ENCODE measurements around the gene GNAI2.
"Not testable (repeated sequence)": the region's sequence is repeated elsewhere in the genome, so short reads cannot be mapped to it uniquely, and the experiment has no call there.

GNAI2 gene

DNA sequence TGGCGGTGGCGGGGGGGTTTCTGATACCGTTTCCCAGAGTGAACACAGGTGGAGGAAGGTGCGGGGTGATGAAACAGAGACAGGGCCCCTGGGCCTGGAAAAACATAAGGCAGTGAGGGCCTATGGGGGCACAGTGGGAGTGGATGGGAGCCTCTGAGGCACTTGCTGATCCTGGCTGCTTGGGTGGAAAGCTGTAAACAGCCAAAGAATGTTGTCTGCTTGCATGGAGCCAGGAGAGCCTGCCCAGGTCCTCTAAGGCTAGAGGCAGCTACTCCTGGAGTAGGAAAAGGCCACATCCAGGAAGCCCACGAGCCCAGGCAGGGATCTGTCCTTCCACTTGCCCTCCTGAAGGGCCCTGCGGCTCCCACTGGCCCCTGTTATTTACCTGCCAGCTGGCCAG lies 30.0 kb downstream of the GNAI2 start:
- DNase-seq, result no peak

DNA sequence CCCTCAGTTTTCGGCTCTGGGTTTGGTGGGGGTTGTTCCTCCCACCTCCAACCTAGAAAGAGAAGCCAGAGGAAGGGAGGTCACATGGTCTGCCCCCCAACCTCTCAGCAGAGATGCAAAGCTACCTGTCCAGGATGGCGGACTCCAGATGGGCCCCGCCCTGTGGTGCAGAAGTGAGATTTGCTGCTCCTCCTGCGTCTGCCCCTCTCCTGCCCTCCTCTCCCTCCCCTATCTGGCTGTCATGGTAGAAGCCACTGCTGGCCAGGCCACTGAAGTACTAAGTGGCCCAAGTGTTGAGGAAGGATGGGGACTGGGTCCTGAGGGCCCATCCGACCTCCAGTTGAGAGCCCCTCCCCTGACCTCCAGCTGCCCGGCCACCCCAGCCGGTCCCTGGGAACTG lies 30.8 kb downstream of the GNAI2 start:
- no peak for DNase-seq

DNA sequence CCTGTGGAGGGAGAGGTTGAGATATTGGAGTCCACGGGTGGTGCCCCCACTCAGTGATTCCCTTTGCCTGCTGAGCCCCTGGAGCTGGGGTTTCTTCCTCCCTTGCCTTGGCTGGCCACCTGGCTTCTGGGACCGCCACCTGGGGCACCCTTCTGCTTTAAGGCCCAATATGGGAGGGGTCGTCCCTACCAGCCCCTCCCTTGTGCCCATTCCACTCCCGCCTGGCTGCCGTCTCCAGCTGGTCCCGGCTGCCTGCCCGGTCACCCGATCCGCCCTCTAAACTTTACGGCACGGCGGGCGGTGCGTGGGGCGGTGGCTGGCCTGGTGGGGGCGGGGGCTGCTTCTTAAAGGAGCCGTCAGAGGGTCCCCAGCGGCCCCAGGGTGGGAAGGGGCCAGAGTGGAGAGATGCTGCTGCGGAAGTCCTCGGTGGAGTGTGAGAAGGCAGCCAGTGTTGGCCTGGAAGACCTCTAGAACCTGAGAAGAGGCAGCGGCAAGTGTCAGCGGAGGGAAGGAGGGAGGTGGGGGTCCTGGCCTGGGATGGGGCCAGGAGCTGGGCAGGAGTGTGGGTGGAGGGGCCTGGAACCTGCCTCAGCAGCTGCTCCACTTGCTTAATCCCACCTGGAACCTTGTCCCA lies 31.4 kb downstream of the GNAI2 start:
- no peak for DNase-seq

DNA sequence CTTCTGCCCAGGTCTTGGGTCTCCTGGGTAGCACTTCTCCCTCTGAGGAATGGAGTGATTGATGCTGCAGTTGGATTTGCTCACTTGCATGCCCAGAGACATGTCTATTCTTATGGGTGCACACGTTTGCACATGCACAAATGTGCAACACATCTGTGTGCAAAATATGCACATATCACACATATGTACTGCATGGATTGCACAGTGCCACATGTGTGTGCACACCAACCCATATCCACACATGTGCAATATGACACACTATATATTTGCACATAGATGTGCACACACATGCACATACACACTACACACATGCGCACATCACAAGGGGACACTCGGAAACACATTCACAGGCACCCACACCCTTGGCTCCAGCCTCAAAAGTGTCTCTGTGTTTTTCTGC lies 32.3 kb downstream of the GNAI2 start:
- no peak for DNase-seq

DNA sequence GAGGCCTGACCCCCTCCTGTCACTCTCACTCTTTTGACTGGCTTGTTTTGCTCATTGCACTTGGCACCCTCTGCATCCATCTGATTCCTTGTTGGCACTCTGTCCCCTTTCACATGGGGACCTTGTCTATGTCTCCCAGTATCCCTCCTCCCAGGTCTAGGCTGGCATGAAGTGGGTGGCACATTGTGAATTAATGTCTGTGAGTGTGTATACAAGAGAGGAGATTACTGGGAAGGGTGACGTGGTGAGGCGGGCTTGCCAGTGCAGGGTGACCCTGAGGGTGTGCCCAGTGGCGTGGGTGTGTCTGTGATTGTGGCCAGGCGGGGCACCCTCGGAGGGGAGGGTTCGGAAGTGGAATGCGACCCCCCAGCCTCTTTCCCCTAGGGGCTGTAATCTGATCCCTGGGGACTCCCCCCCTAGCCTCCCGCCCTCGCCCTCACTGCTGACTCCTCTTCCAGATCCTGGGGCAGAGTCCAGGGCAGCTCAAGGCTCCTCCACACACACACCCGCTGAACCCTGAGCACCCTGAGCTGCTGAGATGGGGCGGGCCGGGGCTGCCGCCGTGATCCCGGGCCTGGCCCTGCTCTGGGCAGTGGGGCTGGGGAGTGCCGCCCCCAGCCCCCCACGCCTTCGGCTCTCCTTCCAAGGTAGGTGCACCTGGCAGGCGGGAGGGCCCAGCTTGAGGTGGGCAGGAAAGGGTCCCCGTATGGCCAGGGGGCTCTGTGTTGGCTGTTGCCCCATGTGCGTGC lies 32.9 kb downstream of the GNAI2 start, which contains the start of gene SEMA3B:
TSS of gene SEMA3B (plus strand) at position 445 of the 749 bp plus-strand sequence. CDS start at position 539, 94 bp downstream.
- DNase-seq, result no peak

DNA sequence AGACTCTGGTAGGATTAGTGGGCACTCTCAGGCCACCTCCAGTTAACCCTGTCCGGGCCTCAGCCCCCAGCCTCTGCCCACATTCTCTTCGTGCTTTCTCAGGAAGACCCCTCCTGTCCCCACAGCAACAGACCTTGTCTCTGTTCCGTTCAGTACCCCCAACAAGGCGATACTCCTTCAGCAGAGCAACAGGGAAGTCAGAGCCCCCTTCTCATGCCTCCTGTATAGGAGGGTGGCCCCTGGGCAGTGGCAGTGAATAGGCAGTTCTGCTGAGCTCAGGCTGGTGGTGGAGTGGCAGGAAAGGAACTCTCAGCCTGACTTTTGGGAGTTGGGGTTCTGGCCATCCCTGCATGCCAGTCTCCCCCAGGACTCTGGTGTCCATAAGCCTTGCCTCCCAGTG lies 33.5 kb downstream of the GNAI2 start:
- no peak for DNase-seq

DNA sequence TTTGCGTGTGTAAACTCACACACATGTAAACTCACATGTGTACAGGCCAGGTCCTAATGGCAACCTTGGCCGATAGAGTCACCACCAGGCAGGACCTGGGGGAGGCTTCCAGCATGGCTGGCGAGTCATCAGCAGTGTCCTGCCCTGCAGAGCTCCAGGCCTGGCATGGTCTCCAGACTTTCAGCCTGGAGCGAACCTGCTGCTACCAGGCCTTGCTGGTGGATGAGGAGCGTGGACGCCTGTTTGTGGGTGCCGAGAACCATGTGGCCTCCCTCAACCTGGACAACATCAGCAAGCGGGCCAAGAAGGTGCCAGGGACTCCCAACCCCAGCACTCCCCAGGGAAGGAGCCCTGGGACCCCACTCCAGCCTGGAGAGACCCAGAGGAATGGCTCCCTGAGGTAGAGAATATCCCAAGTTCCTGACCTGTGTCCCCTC lies 34.0 kb downstream of the GNAI2 start:
- no peak for DNase-seq

DNA sequence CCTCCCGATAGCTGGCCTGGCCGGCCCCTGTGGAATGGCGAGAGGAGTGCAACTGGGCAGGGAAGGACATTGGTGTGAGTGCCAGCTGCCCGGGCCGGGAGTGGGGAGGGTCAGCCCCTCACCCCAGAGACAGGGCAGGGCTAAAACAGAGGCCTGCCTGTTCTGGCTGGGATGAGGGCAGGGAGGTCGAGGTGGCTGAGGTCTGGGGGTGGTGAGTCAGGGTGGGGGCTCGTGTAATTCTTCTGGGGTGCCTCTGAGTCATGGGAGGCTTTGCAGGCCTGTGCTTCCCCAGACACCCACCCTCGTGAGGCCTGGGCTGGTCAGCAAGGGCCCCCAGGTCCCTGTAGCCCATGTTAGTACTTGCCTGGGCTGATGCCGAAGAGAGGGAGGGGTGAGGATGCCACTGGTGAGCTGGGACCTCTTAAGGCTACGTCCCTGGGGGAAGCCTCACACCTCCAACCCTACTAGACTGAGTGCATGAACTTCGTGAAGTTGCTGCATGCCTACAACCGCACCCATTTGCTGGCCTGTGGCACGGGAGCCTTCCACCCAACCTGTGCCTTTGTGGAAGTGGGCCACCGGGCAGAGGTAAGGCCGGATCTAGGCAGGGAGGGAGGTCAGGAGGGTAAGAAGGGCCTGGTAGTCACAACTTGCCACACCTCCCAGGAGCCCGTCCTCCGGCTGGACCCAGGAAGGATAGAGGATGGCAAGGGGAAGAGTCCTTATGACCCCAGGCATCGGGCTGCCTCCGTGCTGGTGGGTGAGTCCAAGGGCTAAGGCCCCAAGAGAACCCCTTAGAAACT lies 34.6 kb downstream of the GNAI2 start:
- DNase-seq, result no peak

DNA sequence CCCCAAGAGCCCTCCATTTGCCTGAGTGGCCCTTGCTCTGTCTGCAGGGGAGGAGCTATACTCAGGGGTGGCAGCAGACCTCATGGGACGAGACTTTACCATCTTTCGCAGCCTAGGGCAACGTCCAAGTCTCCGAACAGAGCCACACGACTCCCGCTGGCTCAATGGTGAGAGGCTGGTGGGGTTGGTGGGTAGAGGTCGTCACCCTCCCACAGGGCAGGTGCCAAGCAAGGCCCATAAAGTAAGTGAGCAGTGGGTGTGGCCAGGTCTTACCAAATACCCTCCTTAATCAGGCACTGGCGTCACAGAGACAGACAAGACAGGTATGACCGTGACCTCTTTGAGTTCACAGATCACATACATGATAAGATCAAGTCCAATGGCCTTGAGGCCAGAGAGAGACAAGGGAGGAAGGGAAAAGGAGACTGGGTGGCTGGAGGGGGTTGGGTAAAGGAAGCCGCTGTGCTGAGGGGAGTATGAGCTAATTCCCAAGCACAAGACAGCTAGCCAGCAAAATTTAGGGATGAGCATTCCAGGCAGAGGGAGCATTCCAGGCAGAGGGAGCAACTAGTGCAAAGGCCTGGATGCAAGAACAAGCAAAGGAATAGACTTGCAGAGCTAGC lies 35.4 kb downstream of the GNAI2 start:
- DNase-seq, result no peak

DNA sequence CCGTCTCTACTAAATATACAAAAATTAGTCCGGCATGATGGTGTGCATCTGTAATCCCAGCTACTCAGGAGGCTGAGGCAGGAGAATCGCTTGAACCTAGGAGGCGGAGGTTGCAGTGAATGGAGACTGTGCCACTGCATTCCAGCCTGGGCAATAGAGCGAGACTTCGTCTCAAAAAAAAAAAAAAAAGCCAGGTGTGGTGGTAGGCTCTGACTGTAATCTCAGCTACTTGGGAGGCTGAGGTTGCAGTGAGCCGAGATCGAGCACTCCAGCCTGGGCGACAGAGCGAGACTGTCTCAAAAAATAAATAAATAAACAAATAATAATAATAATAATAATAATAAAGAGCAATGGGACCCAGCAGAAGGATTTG lies 36.5 kb downstream of the GNAI2 start:
- DNase-seq, result not testable (repeated sequence)

DNA sequence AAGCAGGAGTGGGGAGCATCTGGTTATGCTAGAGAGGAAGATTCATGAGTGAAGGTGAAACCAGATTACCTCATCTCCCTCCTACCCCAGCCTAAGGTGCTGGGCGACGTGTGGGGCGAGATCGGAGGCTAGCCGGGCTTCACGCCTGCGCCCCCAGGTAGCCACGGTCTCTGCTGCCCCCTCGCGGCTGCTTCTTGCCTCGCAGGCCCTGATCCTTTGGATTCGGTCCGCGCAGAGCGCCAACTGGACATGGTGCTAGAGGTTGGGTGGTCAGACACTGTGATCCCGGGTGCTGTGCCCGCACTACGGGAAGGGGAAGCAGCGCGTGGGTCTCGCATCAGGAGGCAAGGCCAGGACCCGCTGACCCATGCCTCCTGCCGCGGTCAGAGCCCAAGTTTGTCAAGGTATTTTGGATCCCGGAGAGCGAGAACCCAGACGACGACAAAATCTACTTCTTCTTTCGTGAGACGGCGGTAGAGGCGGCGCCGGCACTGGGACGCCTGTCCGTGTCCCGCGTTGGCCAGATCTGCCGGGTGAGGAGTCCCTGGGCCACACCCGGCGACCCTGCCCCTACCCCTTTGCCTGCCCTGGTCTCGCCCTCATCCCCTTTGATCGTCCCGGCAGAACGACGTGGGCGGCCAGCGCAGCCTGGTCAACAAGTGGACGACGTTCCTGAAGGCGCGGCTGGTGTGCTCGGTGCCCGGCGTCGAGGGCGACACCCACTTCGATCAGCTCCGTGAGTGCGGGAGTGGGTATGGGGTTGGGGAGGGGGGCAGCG lies 37.1 kb downstream of the GNAI2 start:
- peak; percentile 81 to 88 for DNase-seq

DNA sequence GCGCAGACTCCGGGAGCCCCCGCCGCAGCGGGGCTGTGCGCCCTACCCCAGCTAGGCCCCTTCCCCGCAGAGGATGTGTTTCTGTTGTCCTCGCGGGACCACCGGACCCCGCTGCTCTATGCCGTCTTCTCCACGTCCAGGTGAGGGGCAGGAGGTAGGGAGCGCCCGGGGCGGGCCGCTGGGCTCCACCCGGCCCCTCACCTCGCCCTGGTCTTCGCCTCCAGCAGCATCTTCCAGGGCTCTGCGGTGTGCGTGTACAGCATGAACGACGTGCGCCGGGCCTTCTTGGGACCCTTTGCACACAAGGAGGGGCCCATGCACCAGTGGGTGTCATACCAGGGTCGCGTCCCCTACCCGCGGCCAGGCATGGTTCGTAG lies 37.7 kb downstream of the GNAI2 start:
- DNase-seq, result no peak

DNA sequence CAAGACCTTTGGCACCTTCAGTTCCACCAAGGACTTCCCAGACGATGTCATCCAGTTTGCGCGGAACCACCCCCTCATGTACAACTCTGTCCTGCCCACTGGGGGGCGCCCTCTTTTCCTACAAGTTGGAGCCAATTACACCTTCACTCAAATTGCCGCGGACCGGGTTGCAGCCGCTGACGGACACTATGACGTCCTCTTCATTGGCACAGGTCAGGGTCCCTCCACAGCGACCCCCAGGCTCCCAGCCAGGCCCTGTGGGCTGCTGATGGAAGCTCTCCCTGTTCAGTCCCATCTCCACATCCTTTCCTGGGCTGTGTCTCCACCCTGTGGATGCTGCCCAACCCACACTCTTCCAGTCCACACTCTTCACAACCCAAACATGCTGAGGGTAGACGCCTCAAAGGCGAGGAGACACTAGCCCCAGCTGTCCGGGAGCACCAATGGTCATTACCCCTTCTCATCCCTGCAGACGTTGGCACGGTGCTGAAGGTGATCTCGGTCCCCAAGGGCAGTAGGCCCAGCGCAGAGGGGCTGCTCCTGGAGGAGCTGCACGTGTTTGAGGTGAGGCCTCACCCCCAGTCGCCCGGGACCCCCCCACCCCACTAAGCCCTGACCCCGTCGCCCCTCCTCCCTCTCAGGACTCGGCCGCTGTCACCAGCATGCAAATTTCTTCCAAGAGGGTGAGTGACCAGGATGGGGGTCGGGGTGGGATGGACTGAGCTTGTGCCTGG lies 38.5 kb downstream of the GNAI2 start:
- DNase-seq, result peak; percentile 63 to 72

DNA sequence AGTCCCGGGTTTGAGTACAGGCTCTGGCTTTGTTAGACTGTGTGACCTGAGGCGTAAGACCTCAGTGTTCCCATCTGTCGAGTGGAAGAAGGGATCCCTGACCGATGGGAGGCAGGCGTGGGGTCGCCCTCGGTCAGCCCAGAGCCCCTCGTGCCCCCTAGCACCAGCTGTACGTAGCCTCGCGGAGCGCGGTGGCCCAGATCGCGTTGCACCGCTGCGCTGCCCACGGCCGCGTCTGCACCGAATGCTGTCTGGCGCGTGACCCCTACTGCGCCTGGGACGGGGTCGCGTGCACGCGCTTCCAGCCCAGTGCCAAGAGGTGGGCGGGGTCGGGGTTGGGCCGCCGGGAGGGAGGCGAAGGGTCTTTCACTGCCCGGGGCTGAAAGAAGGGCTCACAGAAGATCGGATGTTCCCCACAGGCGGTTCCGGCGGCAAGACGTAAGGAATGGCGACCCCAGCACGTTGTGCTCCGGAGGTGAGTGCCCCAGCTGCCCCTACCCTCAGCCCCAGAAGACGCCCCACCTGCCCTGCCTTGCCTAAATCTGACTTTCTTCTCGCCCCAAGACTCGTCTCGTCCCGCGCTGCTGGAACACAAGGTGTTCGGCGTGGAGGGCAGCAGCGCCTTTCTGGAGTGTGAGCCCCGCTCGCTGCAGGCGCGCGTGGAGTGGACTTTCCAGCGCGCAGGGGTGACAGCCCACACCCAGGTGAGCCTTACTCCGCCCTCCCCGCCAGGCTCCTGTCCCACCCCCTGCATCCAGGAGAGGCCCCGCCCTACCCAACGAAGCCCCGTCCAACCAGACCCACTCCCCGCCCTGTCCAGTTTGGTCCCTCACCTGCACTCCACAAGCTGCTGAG lies 39.4 kb downstream of the GNAI2 start:
- DNase-seq, result no peak

DNA sequence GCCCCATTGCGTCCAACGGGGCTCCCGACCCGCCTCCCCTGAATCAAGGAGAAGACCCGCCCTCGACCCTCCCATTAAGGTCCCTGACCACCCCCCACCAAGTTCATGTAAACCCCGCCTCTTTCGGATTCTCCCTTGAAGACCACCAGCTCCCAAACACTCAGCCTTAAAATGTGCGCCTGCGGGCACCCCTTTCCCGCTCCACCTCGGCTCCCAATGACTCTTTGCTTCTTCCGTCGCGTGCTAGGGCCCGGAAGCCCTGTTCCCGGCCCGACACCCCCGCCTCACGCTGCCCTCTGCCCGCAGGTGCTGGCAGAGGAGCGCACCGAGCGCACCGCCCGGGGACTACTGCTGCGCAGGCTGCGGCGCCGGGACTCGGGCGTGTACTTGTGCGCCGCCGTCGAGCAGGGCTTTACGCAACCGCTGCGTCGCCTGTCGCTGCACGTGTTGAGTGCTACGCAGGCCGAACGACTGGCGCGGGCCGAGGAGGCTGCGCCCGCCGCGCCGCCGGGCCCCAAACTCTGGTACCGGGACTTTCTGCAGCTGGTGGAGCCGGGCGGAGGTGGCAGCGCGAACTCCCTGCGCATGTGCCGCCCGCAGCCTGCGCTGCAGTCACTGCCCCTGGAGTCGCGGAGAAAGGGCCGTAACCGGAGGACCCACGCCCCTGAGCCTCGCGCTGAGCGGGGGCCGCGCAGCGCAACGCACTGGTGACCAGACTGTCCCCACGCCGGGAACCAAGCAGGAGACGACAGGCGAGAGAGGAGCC lies 40.2 kb downstream of the GNAI2 start:
- no peak for DNase-seq

DNA sequence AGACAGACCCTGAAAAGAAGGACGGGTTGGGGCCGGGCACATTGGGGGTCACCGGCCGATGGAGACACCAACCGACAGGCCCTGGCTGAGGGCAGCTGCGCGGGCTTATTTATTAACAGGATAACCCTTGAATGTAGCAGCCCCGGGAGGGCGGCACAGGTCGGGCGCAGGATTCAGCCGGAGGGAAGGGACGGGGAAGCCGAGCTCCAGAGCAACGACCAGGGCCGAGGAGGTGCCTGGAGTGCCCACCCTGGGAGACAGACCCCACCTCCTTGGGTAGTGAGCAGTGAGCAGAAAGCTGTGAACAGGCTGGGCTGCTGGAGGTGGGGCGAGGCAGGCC lies 40.7 kb downstream of the GNAI2 start:
- DNase-seq, result no peak

DNA sequence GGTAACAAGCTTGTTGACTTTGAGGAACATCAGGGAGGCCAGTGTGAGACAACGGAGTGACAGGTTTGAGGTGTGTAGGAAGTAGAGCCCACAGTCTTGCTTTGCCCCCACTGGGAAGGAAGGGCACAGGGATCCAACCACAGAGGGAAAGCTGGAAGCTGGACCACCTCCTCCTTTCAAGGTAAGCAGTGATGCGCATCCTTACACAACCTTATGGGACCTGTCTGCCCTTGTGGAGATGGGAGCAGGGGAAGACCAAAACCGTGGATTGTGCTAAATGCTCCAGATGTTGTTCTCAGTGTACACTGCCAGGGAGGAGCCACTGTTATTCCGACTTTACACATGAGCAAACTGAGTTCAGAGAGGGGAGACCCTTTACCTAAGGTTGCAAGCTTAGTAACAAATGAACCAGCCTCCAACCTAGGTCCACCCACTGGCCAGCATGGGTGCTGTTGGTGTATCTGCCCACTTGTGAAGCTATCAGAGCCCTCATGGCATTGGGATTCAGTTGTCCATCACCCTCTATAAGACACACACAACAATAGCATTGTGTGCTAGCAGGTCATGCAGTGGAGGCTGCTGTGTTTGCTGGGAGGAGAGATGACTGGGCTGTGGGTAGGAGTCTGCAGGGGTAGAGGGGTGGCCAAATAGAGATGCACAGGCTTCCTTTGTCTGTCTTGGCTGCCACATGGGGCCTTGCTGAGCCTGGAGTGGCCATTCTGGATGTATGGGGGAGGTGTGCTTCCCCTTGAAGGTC lies 42.3 kb downstream of the GNAI2 start:
- DNase-seq, result no peak

DNA sequence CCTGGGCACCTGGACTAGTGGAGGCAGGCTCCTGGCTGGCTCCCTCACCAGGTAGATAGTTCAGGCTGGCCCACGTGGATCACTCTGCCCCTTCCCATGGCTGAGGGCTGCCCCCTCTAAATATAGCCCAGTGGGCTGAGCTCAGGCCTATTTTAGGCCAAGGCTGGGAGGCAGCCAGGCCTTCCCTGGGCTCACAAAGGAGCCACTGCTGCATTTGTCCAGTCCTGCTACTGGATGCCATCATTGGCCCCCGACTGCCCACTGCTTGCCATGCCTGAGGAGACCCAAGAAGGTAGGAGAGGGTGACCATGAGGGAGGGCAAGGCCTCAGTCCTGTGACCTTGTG lies 42.8 kb downstream of the GNAI2 start, which contains the start of gene LSMEM2:
TSS of gene LSMEM2 (plus strand) at position 208 of the 345 bp plus-strand sequence. CDS start at position 235, 27 bp downstream.
- DNase-seq, result no peak

DNA sequence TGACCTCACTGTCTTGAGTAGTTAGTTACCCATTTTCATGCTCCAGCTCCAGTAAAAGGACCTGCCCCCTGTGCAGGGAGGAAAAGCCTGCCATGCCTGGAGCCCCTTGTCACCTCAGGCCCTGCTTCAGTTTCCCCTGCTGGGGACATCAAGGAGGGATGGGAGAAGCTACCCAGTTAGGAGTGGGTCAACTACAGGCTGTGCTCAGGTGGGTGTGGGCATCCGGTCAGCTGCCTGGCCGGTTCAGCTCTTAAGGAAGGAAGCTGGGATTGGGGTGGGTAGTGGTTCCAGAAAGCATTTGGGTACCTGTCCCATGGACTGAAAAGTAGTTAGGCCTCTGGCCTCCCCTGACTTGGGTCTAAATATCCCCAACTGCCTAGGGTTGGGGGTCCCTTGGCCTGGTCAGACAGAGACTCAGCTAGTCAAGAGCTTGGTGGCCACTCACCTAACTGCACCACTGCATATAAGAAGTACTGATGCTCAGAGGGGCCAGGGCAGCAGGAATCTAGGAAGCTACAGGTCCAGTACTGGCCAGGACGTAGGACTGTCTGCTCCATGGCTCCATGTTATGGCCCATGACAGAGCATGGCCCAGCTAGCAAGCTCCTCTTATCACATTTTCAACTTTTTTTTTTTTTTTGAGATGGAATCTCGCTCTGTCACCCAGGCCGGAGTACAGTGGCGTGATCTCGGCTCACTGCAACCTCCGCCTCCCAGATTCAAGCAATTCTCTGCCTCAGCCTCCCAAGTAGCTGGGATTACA lies 43.4 kb downstream of the GNAI2 start:
- no peak for DNase-seq
